Panc1 (cell line): ENCODE measurements around the gene NACAD. TPM values are rescaled to one million over a fixed set of nuclear protein-coding genes. Genes with fewer than 3 reads are reported as not detected.

Experiments
- ATAC-seq: fragments of 200-7000 bp; cut with Tn5 transposase; 2 replicates; pipeline ENCODE4 v1.9.1; 2020; ENCODE audit warnings: mild to moderate bottlenecking, moderate library complexity
- BruUV-seq: library from RNA; stranded (reverse); fragments of 400-500 nt; replicated peaks from 2 replicates; lab custom pipeline; 2021; lab: Mats Ljungman, UMichigan
- CTCF ChIA-PET: fragments of 300-600 bp; sonication (Branson Sonifier 250); formaldehyde crosslinking; loops from one replicate; lab custom pipeline; 2022; ENCODE audit warnings: antibody characterized with exemption; lab: Charles Lee
- POLR2A ChIA-PET: fragments of 300-600 bp; sonication (Branson Sonifier 250); formaldehyde crosslinking; loops from one replicate; lab custom pipeline; 2022; ENCODE audit warnings: antibody characterized with exemption; lab: Charles Lee
- DNase-seq: peaks from one replicate; pipeline ENCODE4 v3.0.0-alpha.2; 2010; ENCODE audit warnings: low read depth, low spot score
- H3K27ac ChIP-seq: 2 replicates; pipeline ENCODE4 v1.5.1; 2011; ENCODE audit warnings: mild to moderate bottlenecking, low read length, inconsistent platforms
- H3K27me3 ChIP-seq: fragments of 200-500 bp; sonication (Bioruptor generic); 2 replicates; pipeline ENCODE4 v1.6.0; 2014; ENCODE audit warnings: low read length, inconsistent platforms; ENCODE audit not compliant: control insufficient read depth, insufficient read depth
- H3K36me3 ChIP-seq: fragments of 200-500 bp; sonication (Bioruptor generic); 2 replicates; pipeline ENCODE4 v1.5.1; 2014; ENCODE audit warnings: inconsistent platforms, mild to moderate bottlenecking, low read length, moderate library complexity; ENCODE audit not compliant: control insufficient read depth, insufficient read depth
- H3K4me1 ChIP-seq: 2 replicates; pipeline ENCODE4 v1.5.1; 2011; ENCODE audit warnings: inconsistent platforms, mild to moderate bottlenecking, low read length, moderate library complexity; ENCODE audit not compliant: control insufficient read depth, insufficient read depth
- H3K4me3 ChIP-seq, 2 experiments: 2 replicates each; pipeline ENCODE4 v1.5.1; 2011 to 2012; ENCODE audit warnings: low read depth in 2 of 2, low read length in 2 of 2, mild to moderate bottlenecking in 2 of 2, inconsistent platforms in 1 of 2, moderate library complexity in 1 of 2
- H3K9me3 ChIP-seq: fragments of 200-500 bp; sonication (Bioruptor generic); 2 replicates; pipeline ENCODE4 v1.5.1; 2014; ENCODE audit warnings: low read depth, mild to moderate bottlenecking, inconsistent platforms, low read length, moderate library complexity; ENCODE audit not compliant: control insufficient read depth, insufficient read depth
- CTCF ChIP-seq: fragments of 450-650 bp; IDR thresholded peaks from 2 replicates; pipeline ENCODE4 v1.5.1; 2017; ENCODE audit warnings: mild to moderate bottlenecking
- POLR2AphosphoS5 ChIP-seq: IDR thresholded peaks from 2 replicates; pipeline ENCODE4 v1.6.1; 2012; ENCODE audit warnings: mild to moderate bottlenecking, low read depth, low read length, moderate library complexity
- REST ChIP-seq, 2 experiments: IDR thresholded peaks; 2 replicates each; pipeline ENCODE4 v1.6.1; 2011 to 2012; ENCODE audit warnings: low read depth in 2 of 2, control low read depth in 1 of 2, low read length in 1 of 2, mild to moderate bottlenecking in 1 of 2, moderate library complexity in 1 of 2; ENCODE audit not compliant: insufficient read depth in 1 of 2
- SIN3A ChIP-seq: IDR thresholded peaks from 2 replicates; pipeline ENCODE4 v1.6.1; 2012; ENCODE audit warnings: low read depth, mild to moderate bottlenecking, low read length, moderate library complexity, borderline replicate concordance; ENCODE audit not compliant: insufficient read depth
- TCF7L2 ChIP-seq: IDR thresholded peaks from 2 replicates; pipeline ENCODE4 v1.6.1; 2011; ENCODE audit warnings: mild to moderate bottlenecking, low read depth, low read length, inconsistent platforms
- in situ Hi-C: cut with HindIII; loops from 2 replicates; pipeline ENCODE4 v1.10.0; 2016; ENCODE audit warnings: low sequenced_read_pairs, low pct_unique_long_range_greater_than_20kb
- intact Hi-C: fragments of 100-400 bp; cut with micrococcal nuclease; formaldehyde crosslinking; loops from one replicate; pipeline ENCODE4 v1.10.0; 2022; ENCODE audit not compliant: unreplicated experiment
- total RNA-seq: library from RNA; stranded (reverse); gene quantifications from one replicate; pipeline ENCODE4 v1.2.1, GENCODE V29; 2021; ENCODE audit not compliant: unreplicated experiment

The NACAD gene
- total RNA-seq, 1 experiment from 2014 or later: 5.3 TPM

GRCh38 chr7:45104844-45105587 lies 16.2 kb upstream of the NACAD start:
- ATAC-seq (no peak), DNase-seq (no peak)
- in situ Hi-C loops: no loop called here
- ChIA-PET POLR2A (no interaction called here), CTCF (no interaction called here)
- Histone ChIP-seq H3K4me1 (peaks cover 26% of the 10 kb centered on the region), H3K9me3 (no peaks in the 10 kb centered on the region), H3K4me3 (no peak overlapping the region), H3K27ac (no peak overlapping the region), H3K36me3 (peaks cover 68% of the 10 kb centered on the region), H3K27me3 (no peaks in the 10 kb centered on the region)
- BruUV-seq: no TSS peak
- TF ChIP-seq CTCF (no peak), TCF7L2 (no peak), POLR2AphosphoS5 (no peak; the same call in 1 of the 2 replicates), SIN3A (no peak), REST (IDR thresholded peaks at IDR 0.05; ENCODE audit: insufficient read depth in 1 of 2, low read depth in 2 of 2, low read length in 1 of 2) (no peak)
- intact Hi-C loops: no loop called here

- no TSS peak for BruUV-seq
- Histone ChIP-seq H3K4me3 (no peak overlapping the region), H3K36me3 (peaks cover 68% of the 10 kb centered on the region), H3K4me1 (peaks cover 19% of the 10 kb centered on the region), H3K27ac (no peak overlapping the region), H3K9me3 (no peaks in the 10 kb centered on the region), H3K27me3 (no peaks in the 10 kb centered on the region)
- POLR2A ChIA-PET: no interaction called here
- CTCF ChIA-PET: interaction anchor here (1.0 kb wide), 1 partner anchor 11 kb away, joined by 4 read pairs; no protein-coding TSS in a partner anchor
- ATAC-seq (no peak), DNase-seq (no peak)
- in situ Hi-C loops: no loop called here
- TF ChIP-seq SIN3A (no peak), REST (IDR thresholded peaks at IDR 0.05; ENCODE audit: insufficient read depth in 1 of 2, low read depth in 2 of 2, low read length in 1 of 2) (no peak), TCF7L2 (no peak), POLR2AphosphoS5 (no peak), CTCF (no peak)
- intact Hi-C loops: no loop called here
These were observed 15.4 kb upstream of the NACAD start for GRCh38 chr7:45103958-45104843.
